ENCODE results near the gene ARHGEF37. TPM values are rescaled to one million over a fixed set of nuclear protein-coding genes. Genes with fewer than 3 reads are reported as not detected.

ARHGEF37 gene
- total RNA-seq, 1 experiment from 2014 or later = 0.64 TPM

DNA sequence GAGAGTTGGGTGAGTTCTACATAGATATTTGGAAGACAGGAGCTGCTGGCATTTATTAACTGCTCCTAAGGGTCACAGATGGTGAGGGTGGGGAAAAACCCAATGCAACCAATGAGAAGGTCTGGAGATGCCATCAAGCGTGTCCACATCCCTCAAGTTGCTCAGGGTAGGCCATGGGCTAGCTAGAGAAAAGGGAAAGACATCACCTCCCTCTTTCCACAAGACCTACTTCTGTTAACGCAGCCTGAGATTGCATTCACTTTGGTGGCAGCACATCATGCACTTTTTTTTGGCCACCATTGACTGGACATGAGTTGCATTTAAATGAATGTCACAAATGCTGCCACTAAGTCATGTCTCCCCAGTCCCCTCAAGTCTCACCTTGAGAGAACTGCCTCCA is 71.4 kb downstream of the ARHGEF37 start:
- Histone ChIP-seq H3K36me3 (ENCODE audit: insufficient read depth, low read length, poor library complexity, severe bottlenecking) (no peaks in the 10 kb centered on the region), H3K4me3 (ENCODE audit: low read depth, low read length, poor library complexity, severe bottlenecking) (no peak overlapping the region), H3K27me3 (replicated peaks; ENCODE audit: insufficient read depth, low read depth, low read length, poor library complexity) (no peaks in the 10 kb centered on the region), H3K4me1 (ENCODE audit: insufficient read depth, low read length, poor library complexity, severe bottlenecking) (no peaks in the 10 kb centered on the region), H3K9me3 (ENCODE audit: low read depth, low read length, poor library complexity, severe bottlenecking) (no peaks in the 10 kb centered on the region), H3K27ac (ENCODE audit: low read depth, low read length, poor library complexity, severe bottlenecking) (no peak overlapping the region)
- POLR2A ChIA-PET (ENCODE audit: low non-redundant PET) = interaction anchor here (0.7 kb wide), 1 partner anchor 56 kb away, joined by 3 read pairs; no protein-coding TSS in a partner anchor
- intact Hi-C loops (cut with micrococcal nuclease; ENCODE audit: unreplicated experiment) = no loop called here
- no TSS peak for BruUV-seq (replicated peaks)
- CTCF ChIA-PET = interaction anchor here (0.5 to 0.9 kb wide), 2 partner anchors 15 to 236 kb away, joined by 3 to 4 read pairs; no protein-coding TSS in a partner anchor
- no peak for DNase-seq (ENCODE audit: low spot score)
- no peak for TF ChIP-seq EZH2 (IDR thresholded peaks at IDR 0.05; ENCODE audit: borderline replicate concordance, low read depth, low read length, poor library complexity, severe bottlenecking)
- TF ChIP-seq, protein P1, sequence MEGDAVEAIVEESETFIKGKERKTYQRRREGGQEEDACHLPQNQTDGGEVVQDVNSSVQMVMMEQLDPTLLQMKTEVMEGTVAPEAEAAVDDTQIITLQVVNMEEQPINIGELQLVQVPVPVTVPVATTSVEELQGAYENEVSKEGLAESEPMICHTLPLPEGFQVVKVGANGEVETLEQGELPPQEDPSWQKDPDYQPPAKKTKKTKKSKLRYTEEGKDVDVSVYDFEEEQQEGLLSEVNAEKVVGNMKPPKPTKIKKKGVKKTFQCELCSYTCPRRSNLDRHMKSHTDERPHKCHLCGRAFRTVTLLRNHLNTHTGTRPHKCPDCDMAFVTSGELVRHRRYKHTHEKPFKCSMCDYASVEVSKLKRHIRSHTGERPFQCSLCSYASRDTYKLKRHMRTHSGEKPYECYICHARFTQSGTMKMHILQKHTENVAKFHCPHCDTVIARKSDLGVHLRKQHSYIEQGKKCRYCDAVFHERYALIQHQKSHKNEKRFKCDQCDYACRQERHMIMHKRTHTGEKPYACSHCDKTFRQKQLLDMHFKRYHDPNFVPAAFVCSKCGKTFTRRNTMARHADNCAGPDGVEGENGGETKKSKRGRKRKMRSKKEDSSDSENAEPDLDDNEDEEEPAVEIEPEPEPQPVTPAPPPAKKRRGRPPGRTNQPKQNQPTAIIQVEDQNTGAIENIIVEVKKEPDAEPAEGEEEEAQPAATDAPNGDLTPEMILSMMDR (conservative IDR thresholded peaks at IDR 0.05; ENCODE audit: low read depth, low read length) = no peak

DNA sequence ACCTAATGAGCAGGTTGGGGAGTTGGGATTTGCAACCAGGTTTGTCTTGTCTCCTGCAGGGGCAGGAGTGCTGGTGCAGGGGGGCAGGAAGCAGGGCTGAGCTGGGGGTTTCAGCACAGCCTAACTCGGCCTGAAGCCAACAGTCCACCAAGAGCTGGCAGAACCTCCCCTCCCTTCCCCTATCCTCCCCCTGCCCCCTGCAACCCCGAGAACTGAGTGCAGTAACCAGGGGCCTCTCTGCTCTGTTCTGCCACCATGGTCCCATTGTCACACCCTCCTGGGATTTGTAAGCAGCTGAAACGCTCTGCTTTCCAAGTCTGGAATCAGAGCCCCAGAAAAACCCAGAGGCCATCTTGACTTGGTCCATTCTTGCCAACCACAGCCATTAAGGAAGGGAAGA is 72.9 kb downstream of the ARHGEF37 start:
- CTCF ChIA-PET = no interaction called here
- no TSS peak for BruUV-seq (replicated peaks)
- Histone ChIP-seq H3K27ac (ENCODE audit: low read depth, low read length, poor library complexity, severe bottlenecking) (no peak overlapping the region), H3K4me3 (ENCODE audit: low read depth, low read length, poor library complexity, severe bottlenecking) (no peak overlapping the region), H3K4me1 (ENCODE audit: insufficient read depth, low read length, poor library complexity, severe bottlenecking) (no peaks in the 10 kb centered on the region), H3K27me3 (replicated peaks; ENCODE audit: insufficient read depth, low read depth, low read length, poor library complexity) (no peaks in the 10 kb centered on the region), H3K9me3 (ENCODE audit: low read depth, low read length, poor library complexity, severe bottlenecking) (no peaks in the 10 kb centered on the region), H3K36me3 (ENCODE audit: insufficient read depth, low read length, poor library complexity, severe bottlenecking) (no peaks in the 10 kb centered on the region)
- no peak for DNase-seq (ENCODE audit: low spot score)
- TF ChIP-seq EZH2 (IDR thresholded peaks at IDR 0.05; ENCODE audit: borderline replicate concordance, low read depth, low read length, poor library complexity, severe bottlenecking) = no peak
- TF ChIP-seq, protein P1 (conservative IDR thresholded peaks at IDR 0.05; ENCODE audit: low read depth, low read length) = no peak
- intact Hi-C loops (cut with micrococcal nuclease; ENCODE audit: unreplicated experiment) = no loop called here
- POLR2A ChIA-PET (ENCODE audit: low non-redundant PET) = no interaction called here

DNA sequence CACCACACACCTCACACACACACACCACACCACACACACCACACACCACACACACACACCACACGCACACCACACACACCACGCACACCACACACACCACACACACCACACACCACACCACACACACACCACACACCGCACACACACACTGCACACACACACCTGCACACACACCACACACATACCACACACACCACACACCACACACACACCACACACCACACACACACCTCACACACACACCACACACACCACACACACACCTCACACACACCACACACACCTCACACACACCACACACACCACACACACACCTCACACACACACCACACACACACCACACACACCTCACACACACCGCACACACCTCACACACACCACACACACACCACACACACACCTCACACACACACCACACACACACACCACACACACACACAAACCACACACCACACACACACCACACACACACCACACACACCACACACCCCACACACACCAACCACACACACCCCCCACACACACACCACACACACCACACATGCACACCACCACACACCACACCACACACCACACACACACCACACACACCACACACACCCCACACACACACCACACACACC is 73.7 kb downstream of the ARHGEF37 start:
- BruUV-seq (replicated peaks) = no TSS peak
- intact Hi-C loops (cut with micrococcal nuclease; ENCODE audit: unreplicated experiment) = no loop called here
- no peak overlapping the region for H3K4me3 ChIP-seq (ENCODE audit: low read depth, low read length, poor library complexity, severe bottlenecking)
- ChIA-PET CTCF (no interaction called here), POLR2A (ENCODE audit: low non-redundant PET) (no interaction called here)
- H3K9me3 ChIP-seq (ENCODE audit: low read depth, low read length, poor library complexity, severe bottlenecking) = no peaks in the 10 kb centered on the region
- H3K27ac ChIP-seq (ENCODE audit: low read depth, low read length, poor library complexity, severe bottlenecking) = no peak overlapping the region
- DNase-seq (ENCODE audit: low spot score) = no peak
- H3K36me3 ChIP-seq (ENCODE audit: insufficient read depth, low read length, poor library complexity, severe bottlenecking) = no peaks in the 10 kb centered on the region
- H3K27me3 ChIP-seq (replicated peaks; ENCODE audit: insufficient read depth, low read depth, low read length, poor library complexity) = no peaks in the 10 kb centered on the region
- TF ChIP-seq EZH2 (IDR thresholded peaks at IDR 0.05; ENCODE audit: borderline replicate concordance, low read depth, low read length, poor library complexity, severe bottlenecking) = no peak
- no peaks in the 10 kb centered on the region for H3K4me1 ChIP-seq (ENCODE audit: insufficient read depth, low read length, poor library complexity, severe bottlenecking)

Data from A673 (cell line).